CD4-positive, alpha-beta memory T cell (primary cell): ENCODE measurements around the gene KLK4. TPM values are rescaled to one million over a fixed set of nuclear protein-coding genes. Genes with fewer than 3 reads are reported as not detected.

Experiments
- polyA plus RNA-seq, 2 donors: library from polyadenylated mRNA; unstranded; fragments of 300-500 nt; fragmentation: Illumina TruSeq; gene quantifications; one replicate each; pipeline ENCODE4 v1.2.3, GENCODE V29; 2021
- total RNA-seq, 2 experiments: library from RNA; stranded (reverse); gene quantifications; one replicate each; pipeline ENCODE4 v1.2.3, GENCODE V29; 2021

KLK4 gene
- total and polyA plus RNA-seq, 4 experiments from 2014 or later: not detected

Other genes starting within 250 kb of the KLK4 start
- not detected for gene SHANK1, start 191.6 kb downstream of the KLK4 start, total RNA-seq
- gene SHANK1, start 191.6 kb downstream of the KLK4 start, polyA plus RNA-seq: not detected
- gene CLEC11A, start 188.0 kb downstream of the KLK4 start, total RNA-seq: 1 to 10 TPM in 1 of 2 experiments, under 1 TPM in 1; 0.78 to 1.2 TPM
- gene CLEC11A, start 188.0 kb downstream of the KLK4 start, polyA plus RNA-seq: under 1 TPM; 0.47 to 0.57 TPM
- not detected for gene GPR32, start 140.9 kb downstream of the KLK4 start, total RNA-seq
- gene GPR32, start 140.9 kb downstream of the KLK4 start, polyA plus RNA-seq: not detected
- gene ACP4, start 121.0 kb downstream of the KLK4 start, total RNA-seq: not detected
- gene ACP4, start 121.0 kb downstream of the KLK4 start, polyA plus RNA-seq: not detected
- not detected for gene KLK1, start 87.6 kb downstream of the KLK4 start, total RNA-seq
- not detected for gene KLK1, start 87.6 kb downstream of the KLK4 start, polyA plus RNA-seq
- not detected for gene KLK15, start 77.8 kb downstream of the KLK4 start, total RNA-seq
- not detected for gene KLK15, start 77.8 kb downstream of the KLK4 start, polyA plus RNA-seq
- gene KLK3, start 56.5 kb downstream of the KLK4 start, total RNA-seq: not detected
- not detected for gene KLK3, start 56.5 kb downstream of the KLK4 start, polyA plus RNA-seq
- gene KLK2, start 38.0 kb downstream of the KLK4 start, total RNA-seq: not detected
- gene KLK2, start 38.0 kb downstream of the KLK4 start, polyA plus RNA-seq: not detected
- not detected for gene KLK5, start 41.6 kb upstream of the KLK4 start, total RNA-seq
- gene KLK5, start 41.6 kb upstream of the KLK4 start, polyA plus RNA-seq: not detected
- gene KLK6, start 58.2 kb upstream of the KLK4 start, total RNA-seq: not detected
- not detected for gene KLK6, start 58.2 kb upstream of the KLK4 start, polyA plus RNA-seq
- gene KLK7, start 72.5 kb upstream of the KLK4 start, total RNA-seq: not detected
- gene KLK7, start 72.5 kb upstream of the KLK4 start, polyA plus RNA-seq: not detected
- gene KLK8, start 90.2 kb upstream of the KLK4 start, total RNA-seq: not detected
- gene KLK8, start 90.2 kb upstream of the KLK4 start, polyA plus RNA-seq: not detected
- not detected for gene KLK10, start 108.3 kb upstream of the KLK4 start, total RNA-seq
- gene KLK10, start 108.3 kb upstream of the KLK4 start, polyA plus RNA-seq: not detected
- not detected for gene KLK11, start 115.2 kb upstream of the KLK4 start, total RNA-seq
- gene KLK11, start 115.2 kb upstream of the KLK4 start, polyA plus RNA-seq: not detected
- gene KLK12, start 123.6 kb upstream of the KLK4 start, total RNA-seq: not detected
- not detected for gene KLK12, start 123.6 kb upstream of the KLK4 start, polyA plus RNA-seq
- gene KLK13, start 153.7 kb upstream of the KLK4 start, total RNA-seq: not detected
- gene KLK13, start 153.7 kb upstream of the KLK4 start, polyA plus RNA-seq: not detected
- gene KLK14, start 171.5 kb upstream of the KLK4 start, total RNA-seq: 1 to 10 TPM in 1 of 2 experiments, not detected in 1; 1.1 TPM
- not detected for gene KLK14, start 171.5 kb upstream of the KLK4 start, polyA plus RNA-seq
- 10 to 100 TPM; 11.4 TPM for gene CTU1, start 197.0 kb upstream of the KLK4 start, total RNA-seq
- 1 to 10 TPM; 1.4 to 9.2 TPM for gene CTU1, start 197.0 kb upstream of the KLK4 start, polyA plus RNA-seq
- 1 to 10 TPM; 3.4 to 3.9 TPM for gene SIGLEC9, start 213.5 kb upstream of the KLK4 start, total RNA-seq
- gene SIGLEC9, start 213.5 kb upstream of the KLK4 start, polyA plus RNA-seq: 1 to 10 TPM; 2.4 to 2.6 TPM
- gene SIGLEC7, start 230.9 kb upstream of the KLK4 start, total RNA-seq: under 1 TPM; 0.25 to 0.52 TPM
- under 1 TPM in 1 of 2 donors, not detected in 1; 0.57 TPM for gene SIGLEC7, start 230.9 kb upstream of the KLK4 start, polyA plus RNA-seq